ENCODE measurements around the gene TNS3.

The TNS3 gene

DNA sequence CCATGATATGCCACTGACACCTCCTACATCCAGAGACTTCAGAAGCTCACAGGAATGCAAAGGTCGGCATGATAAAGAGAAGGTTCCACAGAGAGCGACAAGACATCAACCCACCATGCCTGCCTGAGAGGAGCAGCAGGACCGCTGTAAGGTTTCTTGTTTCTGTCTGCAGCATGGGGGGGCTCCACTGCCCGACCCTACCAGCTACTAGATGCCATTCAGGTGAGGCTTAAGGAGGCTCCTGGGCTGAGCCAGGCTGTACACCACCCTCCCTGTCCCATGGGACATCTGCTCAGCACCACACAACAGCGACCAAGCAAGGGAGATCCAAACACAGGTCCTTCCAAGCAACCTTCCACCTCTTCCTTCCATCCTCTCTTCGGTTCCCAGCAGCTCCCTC, 234.6 kb downstream of the TNS3 start:
- TF ChIP-seq POLR2A (IDR thresholded peaks at IDR 0.05; ENCODE audit: extremely low read depth, insufficient read length) (no peak), MYC (IDR thresholded peaks at IDR 0.05; ENCODE audit: low read depth, low read length) (no peak)
- TF ChIP-seq, protein P1, sequence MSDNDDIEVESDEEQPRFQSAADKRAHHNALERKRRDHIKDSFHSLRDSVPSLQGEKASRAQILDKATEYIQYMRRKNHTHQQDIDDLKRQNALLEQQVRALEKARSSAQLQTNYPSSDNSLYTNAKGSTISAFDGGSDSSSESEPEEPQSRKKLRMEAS (IDR thresholded peaks at IDR 0.05; ENCODE audit: low read depth, low read length): no peak
- TF ChIP-seq, protein P2, sequence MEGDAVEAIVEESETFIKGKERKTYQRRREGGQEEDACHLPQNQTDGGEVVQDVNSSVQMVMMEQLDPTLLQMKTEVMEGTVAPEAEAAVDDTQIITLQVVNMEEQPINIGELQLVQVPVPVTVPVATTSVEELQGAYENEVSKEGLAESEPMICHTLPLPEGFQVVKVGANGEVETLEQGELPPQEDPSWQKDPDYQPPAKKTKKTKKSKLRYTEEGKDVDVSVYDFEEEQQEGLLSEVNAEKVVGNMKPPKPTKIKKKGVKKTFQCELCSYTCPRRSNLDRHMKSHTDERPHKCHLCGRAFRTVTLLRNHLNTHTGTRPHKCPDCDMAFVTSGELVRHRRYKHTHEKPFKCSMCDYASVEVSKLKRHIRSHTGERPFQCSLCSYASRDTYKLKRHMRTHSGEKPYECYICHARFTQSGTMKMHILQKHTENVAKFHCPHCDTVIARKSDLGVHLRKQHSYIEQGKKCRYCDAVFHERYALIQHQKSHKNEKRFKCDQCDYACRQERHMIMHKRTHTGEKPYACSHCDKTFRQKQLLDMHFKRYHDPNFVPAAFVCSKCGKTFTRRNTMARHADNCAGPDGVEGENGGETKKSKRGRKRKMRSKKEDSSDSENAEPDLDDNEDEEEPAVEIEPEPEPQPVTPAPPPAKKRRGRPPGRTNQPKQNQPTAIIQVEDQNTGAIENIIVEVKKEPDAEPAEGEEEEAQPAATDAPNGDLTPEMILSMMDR (IDR thresholded peaks at IDR 0.05; ENCODE audit: low read depth, low read length): no peak
- H3K4me3 ChIP-seq (ENCODE audit: low read depth, low read length): no peak overlapping the region
- DNase-seq (ENCODE audit: low read depth): no peak

DNA sequence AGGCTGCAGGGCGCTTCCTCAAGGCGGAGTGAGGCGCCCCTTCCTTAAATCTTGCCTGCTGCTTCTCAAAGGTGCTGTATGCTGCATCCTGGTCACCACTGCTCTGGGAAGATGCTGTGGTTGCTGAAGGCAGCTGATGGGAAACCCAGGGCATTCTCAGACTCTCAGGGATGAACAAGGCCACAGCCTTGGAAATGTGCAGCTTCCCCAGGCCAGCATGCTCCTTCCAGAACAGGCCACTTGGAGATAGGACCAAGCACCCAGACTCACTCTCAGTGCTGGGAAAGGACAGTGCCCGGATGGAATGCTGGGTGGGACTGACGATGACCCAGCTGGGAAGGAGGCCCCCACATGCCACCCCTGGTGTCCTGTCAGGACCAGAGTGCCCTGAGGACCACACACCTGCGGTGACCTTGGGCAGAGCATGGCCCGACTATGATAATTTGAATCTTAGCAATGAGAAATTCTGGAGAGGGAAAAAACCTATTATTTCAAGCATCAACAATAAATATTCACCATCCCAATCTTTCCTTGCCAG, 235.5 kb downstream of the TNS3 start:
- TF ChIP-seq, protein P1 (IDR thresholded peaks at IDR 0.05; ENCODE audit: low read depth, low read length): no peak
- TF ChIP-seq POLR2A (IDR thresholded peaks at IDR 0.05; ENCODE audit: extremely low read depth, insufficient read length): no peak
- DNase-seq (ENCODE audit: low read depth): no peak

DNA sequence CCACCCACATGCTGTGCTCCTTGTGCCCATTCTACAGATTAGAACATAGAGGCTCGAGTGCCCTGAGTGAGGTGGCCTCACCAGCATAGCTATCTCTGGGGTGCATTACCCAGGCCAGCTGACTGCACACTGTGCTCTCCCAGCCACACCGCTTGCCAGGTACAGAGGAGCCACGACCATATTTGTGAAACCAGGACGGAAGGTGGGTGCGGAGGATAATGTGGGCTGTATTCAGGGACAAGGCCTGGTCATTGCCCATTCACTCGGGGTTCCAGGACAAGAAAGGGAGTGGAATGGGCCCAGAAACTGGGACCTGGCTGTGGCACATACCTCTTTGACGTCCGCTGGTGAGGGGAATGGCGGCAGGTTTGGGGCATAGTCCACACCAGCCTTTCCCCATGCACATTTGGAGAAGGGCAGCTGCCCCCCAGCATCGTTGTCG, 236.0 kb downstream of the TNS3 start:
- H3K4me3 ChIP-seq (ENCODE audit: low read depth, low read length): no peak overlapping the region
- DNase-seq (ENCODE audit: low read depth): no peak
- TF ChIP-seq, protein P1 (IDR thresholded peaks at IDR 0.05; ENCODE audit: low read depth, low read length): no peak
- TF ChIP-seq, protein P2 (IDR thresholded peaks at IDR 0.05; ENCODE audit: low read depth, low read length): no peak
- no peak for TF ChIP-seq MYC (IDR thresholded peaks at IDR 0.05; ENCODE audit: low read depth, low read length)
- TF ChIP-seq POLR2A (IDR thresholded peaks at IDR 0.05; ENCODE audit: extremely low read depth, insufficient read length): no peak

More for the DNA sequence above, 235.5 kb downstream of the TNS3 start:
- H3K4me3 ChIP-seq (ENCODE audit: low read depth, low read length): no peak overlapping the region

DNA sequence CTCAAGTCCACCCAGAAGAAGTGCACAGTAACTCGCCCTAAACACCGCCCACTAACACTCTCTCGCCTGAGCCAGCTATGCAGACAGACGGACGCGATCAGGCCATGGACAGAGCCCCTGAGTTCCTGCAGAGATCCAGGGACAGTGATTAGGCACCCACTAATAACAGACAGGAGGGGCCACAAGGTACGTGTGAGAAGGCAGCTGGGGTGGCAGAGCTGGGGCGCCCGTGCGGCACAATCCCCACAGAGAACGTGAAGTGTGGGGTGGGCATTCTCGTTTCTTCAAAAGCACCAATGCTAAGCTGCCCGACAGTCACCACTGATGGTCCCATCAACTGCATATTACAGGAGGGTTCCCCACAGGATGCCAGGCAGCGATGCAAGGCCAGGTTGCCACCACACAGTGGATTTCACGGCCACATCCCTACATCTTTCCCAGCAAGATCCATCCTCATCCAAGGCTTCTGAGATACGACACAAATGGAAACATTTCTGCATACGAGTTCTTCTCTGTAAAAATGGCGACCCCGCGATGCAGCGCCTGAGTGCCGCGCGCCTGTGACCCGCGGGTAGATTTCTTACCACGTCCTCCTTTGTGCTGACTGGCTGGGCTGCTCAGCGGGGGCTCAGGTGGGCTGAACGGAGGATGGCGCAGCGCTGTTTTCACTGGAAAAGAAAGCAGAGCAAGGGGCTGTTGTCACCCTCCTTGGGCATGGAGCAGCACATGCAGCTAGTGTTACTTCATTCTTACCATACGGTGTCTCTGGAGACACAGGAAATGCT, 237.5 kb downstream of the TNS3 start:
- DNase-seq (ENCODE audit: low read depth): no peak
- H3K4me3 ChIP-seq (ENCODE audit: low read depth, low read length): no peak overlapping the region
- no peak for TF ChIP-seq MYC (IDR thresholded peaks at IDR 0.05; ENCODE audit: low read depth, low read length)
- TF ChIP-seq, protein P1 (IDR thresholded peaks at IDR 0.05; ENCODE audit: low read depth, low read length): no peak
- TF ChIP-seq, protein P2 (IDR thresholded peaks at IDR 0.05; ENCODE audit: low read depth, low read length): no peak
- TF ChIP-seq POLR2A (IDR thresholded peaks at IDR 0.05; ENCODE audit: extremely low read depth, insufficient read length): no peak

DNA sequence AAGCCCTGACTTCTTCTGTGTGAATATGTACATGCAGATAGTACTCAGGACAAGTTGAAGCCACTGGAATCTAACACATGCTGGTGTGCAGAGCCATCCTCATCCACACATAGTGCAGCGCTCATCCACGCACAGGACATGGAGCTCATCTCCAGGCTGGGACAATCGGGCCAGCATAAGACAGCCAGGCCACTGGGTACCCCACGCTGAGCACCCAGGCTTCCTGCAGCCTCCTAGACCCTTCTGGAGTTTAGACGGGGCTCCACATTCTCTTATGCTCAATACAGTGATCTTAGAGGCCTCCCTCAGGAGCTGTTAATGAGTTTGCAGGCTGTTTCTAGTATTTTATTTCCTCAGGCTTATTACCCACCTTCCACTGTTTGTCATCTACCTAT, 238.9 kb downstream of the TNS3 start:
- TF ChIP-seq, protein P1 (IDR thresholded peaks at IDR 0.05; ENCODE audit: low read depth, low read length): no peak
- TF ChIP-seq, protein P2 (IDR thresholded peaks at IDR 0.05; ENCODE audit: low read depth, low read length): no peak
- TF ChIP-seq MYC (IDR thresholded peaks at IDR 0.05; ENCODE audit: low read depth, low read length): no peak
- no peak for TF ChIP-seq POLR2A (IDR thresholded peaks at IDR 0.05; ENCODE audit: extremely low read depth, insufficient read length)
- DNase-seq (ENCODE audit: low read depth): no peak
- H3K4me3 ChIP-seq (ENCODE audit: low read depth, low read length): no peak overlapping the region
